Erythroblast (primary cell): Measurements from ENCODE around the gene SLPI.

Experiments used
- DNase-seq, 2 experiments: peaks; one replicate each; lab custom pipeline; 2025; lab: John Stamatoyannopoulos, UW
- GATA1 ChIP-seq: IDR thresholded peaks from 2 replicates; pipeline ENCODE4 v1.6.1; 2011; ENCODE audit warnings: low read depth, mild to moderate bottlenecking, control low read depth, low read length, moderate library complexity
- POLR2A ChIP-seq: IDR thresholded peaks from 2 replicates; pipeline ENCODE4 v1.6.1; 2011; ENCODE audit warnings: mild to moderate bottlenecking, low read length

Gene SLPI

GRCh38 chr20:45258664-45259063 lies 4.3 kb upstream of the SLPI start:
- DNase-seq, result no peak
- TF ChIP-seq POLR2A (no peak), GATA1 (no peak)

- DNase-seq, result no peak
- TF ChIP-seq POLR2A, result no peak
- no peak for TF ChIP-seq GATA1
Observed at GRCh38 chr20:45258259-45258658, 3.9 kb upstream of the SLPI start.

- DNase-seq, result no peak
- no peak for TF ChIP-seq GATA1
- TF ChIP-seq POLR2A, result no peak
Observed at GRCh38 chr20:45257711-45258110, 3.3 kb upstream of the SLPI start.

GRCh38 chr20:45257161-45257560 lies 2.8 kb upstream of the SLPI start:
- no peak for TF ChIP-seq GATA1
- TF ChIP-seq POLR2A, result no peak
- DNase-seq, result no peak

- TF ChIP-seq POLR2A (no peak), GATA1 (no peak)
Observed at GRCh38 chr20:45253261-45253660, 1.1 kb downstream of the SLPI start.

GRCh38 chr20:45251884-45252560 lies 2.3 kb downstream of the SLPI start:
- no peak for DNase-seq
- TF ChIP-seq GATA1 (no peak), POLR2A (no peak)

More at GRCh38 chr20:45253261-45253660, 1.1 kb downstream of the SLPI start:
- DNase-seq, result no peak

- DNase-seq, result no peak
- TF ChIP-seq POLR2A (no peak), GATA1 (no peak)
Observed at GRCh38 chr20:45248609-45249008, 5.8 kb downstream of the SLPI start.

- no peak for DNase-seq
- no peak for TF ChIP-seq POLR2A
- no peak for TF ChIP-seq GATA1
Observed at GRCh38 chr20:45247865-45248264, 6.5 kb downstream of the SLPI start.

- no peak for DNase-seq
- TF ChIP-seq POLR2A (no peak), GATA1 (no peak)
Observed at GRCh38 chr20:45246109-45246508, 8.3 kb downstream of the SLPI start.

- TF ChIP-seq POLR2A (no peak), GATA1 (no peak)
- no peak for DNase-seq
Observed at GRCh38 chr20:45238139-45238538, 16.2 kb downstream of the SLPI start.

- DNase-seq, result peak; percentile 24 to 35
- TF ChIP-seq POLR2A (no peak), GATA1 (no peak)
Observed at GRCh38 chr20:45235995-45236394, 18.4 kb downstream of the SLPI start.

GRCh38 chr20:45230631-45231030 lies 23.7 kb downstream of the SLPI start:
- DNase-seq, result no peak
- no peak for TF ChIP-seq POLR2A
- no peak for TF ChIP-seq GATA1

- peak; percentile 39 to 68 for DNase-seq
- no peak for TF ChIP-seq GATA1
- no peak for TF ChIP-seq POLR2A
Observed at GRCh38 chr20:45229264-45230056, 24.9 kb downstream of the SLPI start.

- TF ChIP-seq GATA1 (no peak), POLR2A (no peak)
- DNase-seq, result no peak
Observed at GRCh38 chr20:45226287-45226686, 28.1 kb downstream of the SLPI start.
